Measurements from ENCODE around the gene ARID1B.

- no peak for TF ChIP-seq POLR2AphosphoS5 (IDR thresholded peaks at IDR 0.05; ENCODE audit: low read depth, low read length)
- TF ChIP-seq REST (IDR thresholded peaks at IDR 0.05; ENCODE audit: insufficient read depth in 1 of 2, low read depth in 2 of 2, low read length in 2 of 2), result no peak
- TF ChIP-seq TAF1 (IDR thresholded peaks at IDR 0.05; ENCODE audit: borderline replicate concordance, insufficient read depth, low read length), result no peak
- no peak for TF ChIP-seq SIN3A (IDR thresholded peaks at IDR 0.05; ENCODE audit: borderline replicate concordance, insufficient read depth, low read length)
Measured at GRCh38 chr6:156994215-156995076, 217.3 kb downstream of the ARID1B start.
